HG03354 (cell line): ENCODE results near the gene DPPA3.
"Not testable (repeated sequence)": the region's sequence is repeated elsewhere in the genome, so short reads cannot be mapped to it uniquely, and the experiment has no call there.

Experiments
- ATAC-seq: cut with Tn5 transposase; IDR thresholded peaks from one replicate; pipeline ENCODE4 v1.9.1; 2021; ENCODE audit warnings: mild to moderate bottlenecking; ENCODE audit not compliant: unreplicated experiment, poor library complexity, severe bottlenecking

DPPA3 gene

DNA sequence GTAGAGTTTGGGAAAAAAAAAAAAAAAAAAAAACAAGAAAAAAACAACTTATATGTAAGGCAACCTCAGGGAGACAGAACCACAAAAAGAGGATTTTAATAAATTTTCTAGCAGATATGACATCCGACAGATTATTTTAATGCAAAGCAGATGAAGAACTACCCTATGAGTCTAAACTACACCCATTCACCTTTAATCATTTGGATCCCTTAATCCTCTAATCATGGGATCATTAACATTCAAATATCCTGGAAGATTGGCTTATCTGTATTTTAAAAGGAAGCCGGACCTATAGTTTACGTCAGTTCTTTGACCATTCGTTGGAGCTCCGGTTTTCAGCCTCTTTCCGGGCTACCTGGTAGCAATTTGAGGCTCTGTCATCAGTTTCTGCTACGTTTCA, at the start of gene DPPA3:
TSS of gene DPPA3 (plus strand) at position 301 of the 400 bp plus-strand sequence. CDS start 138 bp downstream, outside the sequence.
- ATAC-seq = no peak

GRCh38 chr12:7661741-7662140, 49.5 kb upstream of the DPPA3 start:
- no peak for ATAC-seq

DNA sequence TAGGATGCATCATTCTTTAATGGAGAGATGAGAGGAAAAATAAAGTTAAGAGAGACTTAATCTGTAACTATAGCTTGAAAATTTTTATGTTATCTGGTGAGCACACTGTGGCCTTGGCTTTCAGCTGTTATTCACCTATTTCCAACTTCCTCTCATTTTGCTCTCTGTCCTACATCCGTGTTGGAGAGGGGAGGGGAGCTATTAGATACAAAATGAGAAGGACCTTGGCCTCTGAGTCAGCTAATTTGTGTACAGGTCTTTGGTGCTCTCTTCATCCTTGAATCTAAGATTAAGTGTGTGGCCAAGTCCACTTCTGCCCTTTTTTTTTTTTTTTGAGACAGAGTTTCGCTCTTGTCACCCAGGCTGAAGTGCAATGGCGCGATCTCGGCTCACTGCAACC, 44.6 kb upstream of the DPPA3 start:
- ATAC-seq = no peak

GRCh38 chr12:7667125-7667524, 44.1 kb upstream of the DPPA3 start:
- ATAC-seq = no peak

- ATAC-seq = no peak
These were observed 43.1 kb upstream of the DPPA3 start for GRCh38 chr12:7668171-7668570.

DNA sequence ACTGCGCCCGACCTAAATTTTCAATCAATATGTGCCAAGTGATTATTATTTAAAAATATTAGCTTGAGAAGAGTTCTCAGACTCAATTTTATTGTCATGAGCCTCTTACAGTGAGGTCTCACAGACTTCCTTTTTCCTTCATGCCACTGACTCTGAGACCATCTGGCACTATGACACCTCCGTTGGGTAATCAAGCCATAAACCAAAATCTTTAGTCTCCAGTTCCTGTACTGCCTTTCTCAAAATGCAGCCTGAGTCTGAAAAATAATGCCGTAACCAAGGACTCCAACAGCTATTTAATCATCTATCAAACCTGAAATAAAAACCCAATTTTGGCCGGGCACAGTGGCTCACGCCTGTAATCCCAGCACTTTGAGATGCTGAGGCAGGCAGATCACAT, 35.8 kb upstream of the DPPA3 start:
- ATAC-seq = not testable (repeated sequence)

DNA sequence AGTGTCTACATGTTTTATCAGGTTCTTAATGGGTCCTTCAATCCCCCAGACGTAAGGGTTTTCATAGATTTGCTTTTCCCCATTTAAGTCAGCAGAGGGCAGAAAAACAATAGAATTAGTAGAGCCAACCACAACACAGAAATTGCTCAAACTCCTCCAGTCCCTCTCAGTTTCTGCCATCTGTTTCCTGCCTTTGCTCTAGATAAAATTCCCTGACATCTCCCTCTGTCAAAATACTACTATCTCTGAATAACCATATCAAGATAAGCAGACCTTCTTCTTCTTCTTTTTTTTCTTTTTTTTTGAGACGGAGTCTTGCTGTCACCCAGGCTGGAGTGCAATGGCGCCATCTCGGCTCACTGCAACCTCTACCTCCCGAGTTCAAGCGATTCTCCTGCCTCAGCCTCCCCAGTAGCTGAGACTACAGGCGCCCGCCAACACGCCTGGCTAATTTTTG, 33.8 kb upstream of the DPPA3 start:
- ATAC-seq = not testable (repeated sequence)

GRCh38 chr12:7678744-7679143, 32.5 kb upstream of the DPPA3 start:
- ATAC-seq = no peak

GRCh38 chr12:7679251-7680045, 31.8 kb upstream of the DPPA3 start:
- no peak for ATAC-seq

DNA sequence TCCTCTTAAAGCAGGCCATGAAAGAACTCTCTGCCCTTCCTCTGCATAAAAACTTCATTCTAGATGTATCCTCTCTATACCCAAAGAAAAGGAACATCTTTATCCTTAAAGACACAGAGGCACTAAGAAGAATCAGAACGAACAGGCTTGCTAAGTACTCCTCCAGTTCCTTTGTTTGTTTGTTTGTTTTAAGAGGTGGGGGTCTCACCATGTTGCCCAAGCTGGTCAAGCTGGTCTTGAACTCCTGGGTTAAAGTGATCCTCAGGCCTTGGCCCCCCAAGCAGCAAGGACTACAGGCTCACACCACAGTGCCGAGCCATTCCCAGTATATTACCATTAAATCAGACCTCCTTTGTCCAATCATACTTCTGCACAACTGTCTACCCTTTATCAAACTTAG, 29.7 kb upstream of the DPPA3 start:
- no peak for ATAC-seq

GRCh38 chr12:7693793-7694192, 17.4 kb upstream of the DPPA3 start:
- no peak for ATAC-seq

DNA sequence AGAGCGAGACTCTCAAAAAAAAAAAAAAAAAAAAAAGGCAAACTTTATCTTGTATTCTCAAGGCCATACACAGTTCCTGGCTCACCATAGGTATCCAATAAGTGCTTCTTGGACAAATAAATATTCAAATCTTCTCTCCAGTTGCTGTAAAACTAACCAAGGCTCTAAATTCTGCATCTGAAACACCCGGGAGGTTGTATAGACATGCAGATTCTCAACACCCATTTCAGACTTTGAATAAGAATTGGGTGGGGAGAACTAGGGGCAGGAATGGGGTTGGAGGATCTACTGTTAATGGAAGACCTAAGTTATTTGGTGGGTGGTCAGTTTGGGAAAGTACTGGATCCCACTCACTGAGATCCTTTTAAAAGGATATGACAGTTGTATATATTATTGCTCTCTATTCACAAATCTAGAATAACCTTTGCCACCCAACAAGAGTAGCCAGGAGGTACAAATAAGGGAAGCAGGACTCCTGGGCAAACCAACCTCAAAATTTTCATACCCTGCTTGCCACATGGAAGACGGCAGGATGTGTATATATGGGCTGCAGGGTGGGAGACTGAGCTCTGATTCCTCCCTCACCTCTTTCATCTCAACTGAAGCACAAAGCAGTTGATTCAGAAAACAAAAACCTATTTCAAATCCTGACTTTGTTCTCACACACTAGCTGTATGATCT, 16.5 kb upstream of the DPPA3 start:
- no peak for ATAC-seq

GRCh38 chr12:7695237-7695560, 16.0 kb upstream of the DPPA3 start:
- no peak for ATAC-seq

DNA sequence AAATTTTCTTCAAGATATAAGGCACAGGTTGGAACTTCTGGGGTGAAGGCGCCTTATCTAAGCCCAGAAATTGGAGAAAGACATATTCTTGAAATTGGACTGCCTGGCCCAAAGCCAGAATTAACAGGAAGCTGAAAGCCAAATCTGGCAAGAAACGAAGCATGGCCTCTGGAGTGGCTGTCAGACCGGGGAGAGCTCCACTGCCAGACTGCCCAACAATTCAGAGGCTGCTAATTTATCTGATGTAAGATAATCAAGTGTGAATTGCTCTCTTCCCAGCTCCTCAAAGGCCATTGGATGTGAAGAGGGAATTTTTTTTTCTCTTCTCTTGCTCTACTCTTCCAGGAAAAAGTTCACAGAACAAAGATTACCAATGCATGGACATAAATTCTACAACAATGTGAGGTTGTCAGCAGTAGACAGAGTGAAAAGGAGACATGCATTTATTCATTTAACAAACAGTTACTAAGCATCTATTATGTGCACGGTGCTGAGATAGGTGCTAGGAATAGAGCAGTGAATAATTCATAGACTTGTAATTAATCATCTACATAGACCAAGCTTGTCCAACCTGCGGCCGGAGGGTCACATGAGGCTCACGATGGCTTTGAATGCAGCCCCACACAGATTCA, 15.6 kb upstream of the DPPA3 start, which contains the start of gene GDF3:
TSS of gene GDF3 (minus strand) at position 210 of the 632 bp plus-strand sequence. CDS start at position 163, 47 bp downstream.
- ATAC-seq = no peak

DNA sequence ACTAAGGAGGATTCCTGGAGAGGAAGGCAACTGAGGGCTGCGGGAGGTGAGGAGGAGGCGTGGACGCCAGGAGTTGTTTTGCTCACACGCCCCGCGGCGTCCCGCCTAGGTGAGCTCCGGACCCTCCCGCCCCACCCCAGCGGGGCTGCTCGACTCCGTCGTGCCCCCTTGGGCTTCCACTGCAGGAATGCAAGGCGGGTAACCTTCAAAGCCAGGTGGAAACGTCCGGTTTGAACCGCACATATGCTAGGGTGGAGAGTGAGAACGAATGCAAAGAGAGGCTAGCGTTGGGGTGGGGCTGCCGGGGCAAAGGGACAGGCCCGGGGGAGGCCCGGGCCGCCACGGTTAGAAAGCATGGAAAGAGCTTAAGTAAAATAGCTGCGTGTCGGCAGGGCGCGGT, 5.4 kb upstream of the DPPA3 start:
- no peak for ATAC-seq

DNA sequence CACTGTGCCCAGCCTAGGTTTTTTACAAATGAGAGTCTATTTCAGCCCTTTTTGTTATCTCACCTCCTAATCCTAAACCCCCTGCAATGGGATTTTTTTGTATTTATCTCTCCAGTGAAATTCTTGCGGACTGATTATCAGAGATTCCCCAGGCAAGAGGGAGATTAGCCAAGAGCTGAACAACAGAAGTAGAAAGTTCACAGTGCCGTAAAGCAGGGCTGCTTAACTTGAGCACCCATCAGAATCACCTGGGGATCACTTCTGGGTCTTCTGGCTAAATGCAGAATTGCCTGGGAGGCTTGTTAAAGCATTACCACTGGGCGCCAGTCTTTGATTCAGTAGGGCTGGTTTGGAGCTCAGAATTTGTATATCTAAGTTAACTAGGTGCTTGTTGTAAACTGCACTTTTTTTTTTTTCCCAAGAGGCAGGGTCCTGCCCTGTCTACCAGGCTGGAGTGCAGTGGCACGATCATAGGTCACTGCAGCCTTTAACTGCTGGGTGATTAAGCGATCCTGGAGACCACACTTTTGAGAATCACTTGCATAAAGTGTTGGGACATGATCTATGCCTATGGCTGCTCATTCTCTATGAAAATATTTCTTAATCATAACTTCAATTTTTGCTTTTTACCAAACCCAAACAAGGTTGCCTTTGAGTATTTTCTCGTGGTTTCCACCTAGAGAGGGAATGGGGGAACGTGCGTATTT, 1.1 kb upstream of the DPPA3 start:
- no peak for ATAC-seq

DNA sequence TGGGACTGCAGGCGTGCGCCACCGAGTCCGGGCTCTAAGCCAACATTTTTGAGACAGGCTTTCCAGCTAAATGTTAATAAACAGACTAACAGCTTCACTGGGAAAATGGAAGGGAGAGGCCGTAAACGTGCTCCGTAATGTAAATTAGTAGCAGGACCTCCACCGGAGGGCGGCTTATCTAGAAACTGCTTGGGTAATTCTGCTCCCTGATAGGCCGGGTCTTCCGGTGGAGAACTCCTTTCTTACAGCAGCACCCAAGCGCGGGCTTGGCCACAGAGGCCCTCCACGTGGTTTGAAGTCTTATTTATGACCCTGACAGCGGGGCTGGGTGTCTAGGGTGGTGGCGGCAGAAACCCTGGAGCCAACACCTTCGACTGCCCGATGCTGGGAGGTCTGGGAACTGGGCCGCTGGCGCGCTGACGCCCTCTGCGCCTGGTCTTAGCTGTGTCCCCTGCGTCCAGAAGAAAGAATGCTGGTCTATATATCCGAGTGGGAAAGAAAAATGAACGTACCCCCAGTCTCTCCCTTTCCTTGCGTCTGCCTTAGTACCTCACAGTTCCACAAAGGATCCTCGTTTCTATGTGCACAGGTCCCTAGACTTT, 1.7 kb downstream of the DPPA3 start:
- ATAC-seq = no peak

DNA sequence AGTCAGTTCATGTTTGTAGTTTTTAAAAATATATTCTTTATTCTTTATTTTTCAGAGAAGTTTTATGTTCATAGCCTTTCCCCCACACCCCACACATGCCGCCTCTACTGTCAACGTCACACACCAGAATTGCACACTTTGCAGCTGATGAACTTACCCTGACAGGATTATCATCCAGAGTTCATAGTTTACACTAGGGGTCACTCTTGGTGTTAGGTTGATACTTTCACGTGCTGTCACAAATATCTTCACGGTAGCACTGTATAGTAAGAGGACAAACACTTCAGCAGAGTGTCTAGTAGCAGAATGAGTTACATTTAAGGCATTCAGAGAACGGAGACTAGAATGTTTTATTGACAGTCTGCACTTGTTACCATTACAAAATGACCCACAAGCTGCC, 5.1 kb downstream of the DPPA3 start:
- no peak for ATAC-seq

- ATAC-seq = no peak
These were observed 8.9 kb downstream of the DPPA3 start for GRCh38 chr12:7719946-7720730.
